Measurements from ENCODE around the gene IMMP2L.
"Not testable (repeated sequence)": the region's sequence is repeated elsewhere in the genome, so short reads cannot be mapped to it uniquely, and the experiment has no call there.

The IMMP2L gene

DNA sequence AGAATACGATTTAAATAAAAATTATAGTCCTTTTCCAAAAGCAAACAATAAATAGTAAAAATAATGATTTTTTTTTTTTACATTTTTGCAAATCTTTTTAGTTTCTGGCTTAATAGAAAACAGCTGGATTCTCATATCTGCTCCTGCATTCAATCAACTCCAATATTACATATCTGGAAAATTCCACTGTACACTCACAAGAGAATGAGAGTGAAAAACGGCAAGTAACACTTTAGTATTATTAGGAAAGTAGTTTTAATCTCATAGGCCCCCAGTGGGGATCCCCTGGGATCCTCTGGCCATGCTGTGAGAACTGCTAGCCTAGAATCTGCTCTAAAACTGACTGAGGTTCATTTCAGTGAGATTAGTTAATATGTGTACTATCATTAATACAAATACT lies 599.9 kb downstream of the IMMP2L start:
- in situ Hi-C loops (cut with HindIII; ENCODE audit: low sequenced_read_pairs): no loop called here

DNA sequence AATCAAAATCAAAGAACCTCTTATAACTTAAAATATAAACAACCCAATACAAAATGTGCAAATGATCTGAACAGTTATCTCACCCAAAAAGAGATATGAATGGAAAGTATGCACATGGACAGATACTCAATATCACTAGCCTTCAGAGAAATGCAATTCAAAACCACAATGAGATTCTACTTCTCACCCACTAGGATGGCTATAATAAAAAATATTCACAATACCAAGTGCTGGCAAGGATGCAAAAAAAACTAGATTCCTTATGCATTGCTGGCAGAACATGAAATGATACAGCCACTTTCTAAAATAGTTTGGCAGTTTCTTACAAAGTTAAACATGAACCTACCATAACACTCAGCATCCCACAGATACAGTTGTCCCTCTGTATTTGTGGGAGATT lies 601.5 kb downstream of the IMMP2L start:
- in situ Hi-C loops (cut with HindIII; ENCODE audit: low sequenced_read_pairs): no loop called here

DNA sequence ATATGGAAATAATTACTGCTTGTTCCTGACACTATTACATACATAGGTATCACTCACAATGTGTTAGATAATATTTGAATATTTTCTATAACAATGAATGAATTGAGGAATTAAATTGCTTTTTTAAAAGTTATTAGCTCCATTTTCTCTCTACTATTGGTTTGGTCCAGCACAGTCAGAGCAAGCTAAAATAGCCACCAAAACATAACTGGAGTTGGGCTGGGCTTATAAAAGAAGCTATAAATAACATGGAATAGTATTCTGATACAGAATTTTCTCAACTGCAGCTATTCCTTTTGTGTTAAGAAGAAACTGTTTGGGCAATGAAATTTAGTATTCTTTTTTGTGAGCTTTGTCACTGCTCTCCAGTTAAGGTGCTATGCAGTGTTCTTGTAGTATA lies 614.0 kb downstream of the IMMP2L start:
- in situ Hi-C loops (cut with HindIII; ENCODE audit: low sequenced_read_pairs): no loop called here

DNA sequence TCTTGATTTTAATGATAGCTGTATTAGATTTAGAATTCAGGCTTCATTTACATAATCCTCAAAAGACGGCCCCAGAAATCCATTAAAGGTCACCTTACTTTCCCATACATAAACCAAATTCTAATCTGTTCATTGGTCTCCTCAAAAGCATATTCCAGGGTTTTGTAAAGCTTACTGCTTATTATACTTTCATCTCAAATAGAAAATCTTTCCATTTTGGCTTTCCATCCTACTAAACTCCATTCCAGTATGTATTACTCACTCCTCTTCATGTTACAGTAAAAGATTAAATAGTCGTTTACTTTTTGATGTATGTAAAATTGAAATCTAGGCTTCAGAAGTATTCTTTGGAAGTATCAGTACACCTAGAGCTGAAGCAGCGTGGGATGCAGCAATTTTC lies 614.9 kb downstream of the IMMP2L start:
- in situ Hi-C loops (cut with HindIII; ENCODE audit: low sequenced_read_pairs): no loop called here

DNA sequence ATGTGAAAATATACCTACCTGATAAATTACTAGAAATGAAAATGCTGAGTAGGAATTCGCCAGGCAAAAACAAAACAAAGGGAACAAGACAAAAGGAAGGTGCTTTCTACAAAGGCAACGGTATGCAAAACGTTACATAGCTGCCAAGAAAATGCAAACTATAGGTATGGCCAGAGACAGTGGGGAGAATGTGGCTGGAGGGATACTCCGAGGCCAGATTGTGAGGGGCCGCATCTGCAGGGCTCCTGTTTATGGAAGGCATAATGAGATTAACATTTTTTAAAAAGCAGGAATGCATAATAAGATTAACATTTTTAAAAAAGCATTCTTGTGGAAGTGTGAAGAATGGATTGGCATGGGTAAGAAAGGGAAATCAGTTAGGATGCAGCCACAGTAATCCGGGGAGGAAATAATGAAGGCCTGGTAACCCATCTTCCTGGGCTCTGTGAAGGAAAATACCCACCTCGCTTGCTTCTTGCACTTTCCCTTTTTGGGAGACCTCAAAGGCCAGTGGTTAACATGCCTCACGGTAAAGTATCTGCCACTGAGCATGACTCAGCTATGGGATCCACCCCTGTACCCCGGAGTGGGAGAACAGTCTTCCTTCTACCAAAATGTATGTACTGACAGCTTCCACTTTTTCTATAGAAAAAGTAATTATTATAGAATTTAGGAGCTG lies 617.2 kb downstream of the IMMP2L start:
- in situ Hi-C loops (cut with HindIII; ENCODE audit: low sequenced_read_pairs): no loop called here

DNA sequence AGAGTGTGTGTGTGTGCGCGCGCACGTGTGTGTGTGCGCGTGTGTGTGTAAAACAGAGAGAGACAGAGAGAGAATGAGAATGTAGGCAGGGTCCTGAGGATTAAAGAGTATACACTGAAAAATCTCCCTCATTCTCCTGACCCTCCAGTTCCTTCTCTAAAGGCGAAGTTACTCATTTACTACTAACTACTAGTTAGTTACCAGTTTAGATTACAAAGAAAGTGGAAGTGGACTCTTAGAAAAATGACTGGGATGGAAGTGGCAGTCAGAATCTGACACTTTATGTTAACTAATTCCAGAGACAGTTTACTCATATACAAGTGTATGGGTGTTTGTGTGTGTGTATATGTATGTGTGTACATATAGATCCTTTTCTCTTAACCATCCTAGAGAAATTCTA lies 617.8 kb downstream of the IMMP2L start:
- in situ Hi-C loops (cut with HindIII; ENCODE audit: low sequenced_read_pairs): no loop called here

DNA sequence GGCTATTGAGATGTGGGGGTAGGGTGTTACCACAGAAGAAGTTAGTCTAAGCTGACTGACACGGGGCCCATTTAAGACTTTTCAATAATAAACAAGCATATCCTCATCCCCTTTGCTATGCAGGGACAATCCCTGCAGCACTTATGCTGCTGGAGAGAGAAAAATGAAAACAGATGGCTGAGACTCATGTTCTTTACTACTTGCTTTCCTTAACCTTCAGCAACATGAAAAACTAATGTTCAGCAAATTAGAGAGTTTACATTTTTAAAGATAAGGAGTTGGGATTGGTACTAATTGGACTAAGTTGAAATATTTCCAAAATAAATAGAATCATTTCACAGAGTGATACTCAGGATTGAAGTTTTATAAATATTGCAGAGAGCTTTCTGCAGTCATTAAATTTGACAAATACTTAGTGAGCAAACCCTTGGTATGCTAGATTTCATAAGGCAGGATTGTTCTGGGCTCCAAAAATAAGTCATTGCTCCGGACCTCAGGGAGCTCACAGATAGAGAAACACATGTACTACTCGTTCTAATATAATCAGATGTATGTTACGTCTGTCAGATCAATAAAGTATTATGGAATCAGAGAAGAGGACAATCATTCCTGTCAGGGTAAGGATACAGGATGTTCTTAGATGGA lies 618.5 kb downstream of the IMMP2L start:
- in situ Hi-C loops (cut with HindIII; ENCODE audit: low sequenced_read_pairs): no loop called here

DNA sequence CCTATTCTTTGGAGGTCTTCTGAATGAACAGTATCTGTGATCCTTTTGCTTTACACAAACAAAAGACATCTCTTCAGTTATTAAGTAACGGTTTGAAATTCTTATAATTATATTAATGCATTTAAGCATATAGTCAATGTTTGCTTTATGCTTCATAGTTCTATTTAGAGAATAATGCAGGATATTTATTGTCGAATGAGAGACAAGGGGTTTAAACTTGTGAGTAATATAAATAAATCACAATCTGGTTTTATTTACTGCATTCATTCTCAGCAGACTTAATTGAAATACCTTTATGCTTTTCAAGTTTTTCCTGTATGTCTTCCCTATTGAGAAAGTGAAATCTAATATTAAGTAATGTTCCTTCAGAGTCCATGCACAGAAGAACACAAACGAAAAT lies 620.9 kb downstream of the IMMP2L start:
- in situ Hi-C loops (cut with HindIII; ENCODE audit: low sequenced_read_pairs): no loop called here

DNA sequence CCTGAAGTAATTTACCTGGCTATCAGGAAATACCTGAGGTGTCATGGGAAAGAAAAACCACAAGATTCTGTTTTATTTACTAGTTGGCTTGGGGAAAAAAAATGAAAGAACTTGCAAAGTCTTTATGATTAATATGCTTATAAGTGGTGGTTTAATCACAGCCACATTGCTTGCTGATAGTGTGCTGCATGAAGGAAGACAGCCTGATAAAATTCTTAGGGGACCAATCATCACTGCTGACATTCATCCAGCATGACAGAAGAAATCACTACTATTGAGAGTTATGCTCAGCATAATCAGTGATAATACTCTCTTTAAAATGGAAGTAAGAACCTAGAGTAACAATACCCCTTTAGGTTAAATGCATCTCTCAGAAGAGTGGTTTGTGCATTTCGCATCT lies 621.5 kb downstream of the IMMP2L start:
- in situ Hi-C loops (cut with HindIII; ENCODE audit: low sequenced_read_pairs): no loop called here

DNA sequence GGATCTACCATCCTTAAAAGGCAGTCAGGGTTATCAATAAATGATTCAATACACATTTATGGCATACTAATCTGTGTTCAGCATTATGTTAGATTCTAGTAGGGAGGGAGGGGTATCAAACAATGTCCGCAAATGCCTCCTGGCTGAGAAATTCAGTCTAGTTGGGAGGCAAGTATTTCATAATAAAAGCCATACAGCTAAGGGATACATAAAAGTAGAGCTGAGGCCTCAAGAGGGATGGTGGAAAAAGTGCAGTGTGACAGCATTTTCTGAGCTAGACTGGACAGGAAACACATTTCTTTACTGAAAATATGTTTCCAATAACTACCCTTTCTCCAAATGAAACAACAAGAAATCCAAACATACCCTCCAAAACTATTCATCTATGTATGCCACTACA lies 624.1 kb downstream of the IMMP2L start:
- in situ Hi-C loops (cut with HindIII; ENCODE audit: low sequenced_read_pairs): no loop called here

DNA sequence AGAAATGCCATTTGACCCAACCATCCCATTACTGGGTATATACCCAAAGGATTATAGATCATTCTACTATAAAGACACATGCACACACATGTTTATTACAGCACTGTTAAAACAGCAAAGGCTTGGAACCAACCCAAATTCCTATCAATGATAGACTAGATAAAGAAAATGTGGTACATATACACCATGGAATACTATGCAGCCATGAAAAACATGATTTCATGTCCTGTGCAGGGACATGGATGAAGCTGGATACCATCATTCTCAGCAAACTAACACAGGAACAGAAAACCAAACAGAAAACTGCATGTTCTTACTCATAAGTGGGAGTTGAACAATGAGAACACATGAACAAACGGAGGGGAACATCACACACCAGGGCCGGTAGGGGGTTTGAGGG lies 625.6 kb downstream of the IMMP2L start:
- in situ Hi-C loops (cut with HindIII; ENCODE audit: low sequenced_read_pairs): not testable (repeated sequence)

DNA sequence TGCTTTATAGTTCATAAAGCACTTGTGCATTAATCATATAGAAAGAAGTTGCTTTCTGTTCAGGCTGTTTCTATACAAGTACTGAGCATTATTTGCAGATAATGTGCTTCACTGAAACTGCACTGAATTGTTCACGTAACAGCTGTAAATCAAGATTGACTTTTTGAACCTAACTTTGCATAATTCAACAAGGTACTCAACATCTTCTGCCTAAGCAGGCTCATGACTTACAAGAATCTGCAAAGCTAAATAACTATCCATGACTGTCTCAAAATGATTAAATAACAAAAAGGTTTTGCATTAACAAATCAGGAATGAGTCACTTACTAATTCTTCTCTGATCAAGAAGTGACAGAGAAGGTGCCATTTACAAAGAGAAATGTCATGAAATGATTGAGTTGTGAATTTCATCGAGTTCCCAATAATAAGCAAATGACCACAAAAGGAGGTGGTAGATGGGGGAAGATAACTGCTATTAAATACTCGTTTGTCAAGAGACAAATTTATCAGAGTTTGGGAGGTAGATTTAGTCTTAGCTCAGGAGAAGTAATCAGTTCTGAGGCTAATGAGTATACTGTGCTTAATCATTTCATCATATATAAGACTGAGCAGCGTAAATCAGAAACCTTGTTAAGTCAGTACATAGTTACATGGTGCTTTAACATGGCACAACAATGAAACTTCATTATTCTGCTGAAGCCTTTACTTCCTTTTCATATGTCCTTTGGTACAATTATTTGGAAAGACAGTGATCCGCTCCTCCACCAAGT lies 632.6 kb downstream of the IMMP2L start:
- in situ Hi-C loops (cut with HindIII; ENCODE audit: low sequenced_read_pairs): no loop called here

DNA sequence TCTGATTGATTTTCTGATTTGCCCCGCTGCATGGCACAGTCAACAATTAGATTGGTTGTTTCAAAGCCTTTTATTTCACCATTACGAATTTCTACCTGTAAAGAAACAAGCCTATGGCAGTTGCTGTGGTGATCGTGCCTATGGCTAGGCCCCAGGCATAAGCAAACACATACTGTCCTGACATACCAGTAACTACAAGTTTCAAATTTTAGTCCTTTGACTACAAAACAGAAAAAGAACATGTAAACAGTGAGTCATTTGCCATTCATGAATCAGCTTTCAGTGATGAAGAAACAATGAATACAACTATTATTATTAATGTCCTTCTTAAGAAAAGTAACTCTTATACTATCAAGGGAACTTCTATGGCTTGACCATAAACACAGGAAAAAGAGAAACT lies 639.4 kb downstream of the IMMP2L start:
- in situ Hi-C loops (cut with HindIII; ENCODE audit: low sequenced_read_pairs): no loop called here

DNA sequence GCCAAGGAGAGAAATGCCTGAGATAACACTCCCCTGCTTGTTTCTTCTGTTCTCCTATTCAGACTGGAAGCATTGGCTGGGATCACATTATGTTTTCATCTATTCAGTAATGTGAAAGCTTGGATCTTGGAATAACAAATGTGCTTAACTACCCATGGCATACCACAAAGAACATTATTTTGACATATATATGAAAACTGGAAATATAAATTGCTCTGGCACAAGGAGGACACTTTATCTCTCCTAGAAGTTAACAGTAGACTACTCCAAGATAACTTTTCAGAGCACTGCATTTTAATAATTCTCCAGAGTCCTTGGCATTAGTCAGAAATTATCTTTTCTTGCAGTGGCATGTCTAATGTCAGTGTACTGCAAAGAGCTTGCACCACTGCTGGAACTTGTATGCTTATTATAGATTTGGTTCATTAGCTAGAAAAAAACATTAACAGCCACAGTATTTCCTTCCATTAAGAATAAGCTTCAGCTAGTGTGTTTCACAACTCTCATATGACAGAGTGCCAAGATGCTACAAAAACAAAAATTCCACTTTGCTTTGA lies 640.6 kb downstream of the IMMP2L start:
- in situ Hi-C loops (cut with HindIII; ENCODE audit: low sequenced_read_pairs): no loop called here

DNA sequence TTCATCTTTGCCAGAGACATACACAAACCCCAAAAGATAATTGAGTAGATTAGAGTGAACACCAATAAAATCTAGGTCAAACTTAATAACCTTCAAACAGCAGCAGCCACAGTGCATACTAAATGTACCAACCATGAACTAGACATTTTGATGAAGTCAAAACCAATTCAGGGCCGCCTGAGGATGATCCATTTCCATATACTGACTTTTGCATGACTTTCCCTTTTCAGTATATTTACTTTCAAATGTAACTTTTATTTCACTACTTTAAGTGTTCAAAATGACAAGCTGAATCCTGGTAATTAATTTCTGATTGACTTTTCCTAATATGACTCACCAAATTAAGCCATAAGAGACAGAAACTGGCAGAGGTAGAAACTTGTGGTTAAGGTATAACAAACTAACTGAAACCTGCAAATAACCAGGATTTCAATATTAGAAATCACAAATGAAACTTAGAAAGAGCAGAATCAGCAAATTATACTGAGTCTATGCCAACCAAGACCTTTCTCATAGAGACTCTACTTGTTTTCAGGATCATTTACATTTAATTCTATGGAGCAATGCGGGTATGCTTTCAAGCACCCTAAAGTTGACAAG lies 643.2 kb downstream of the IMMP2L start:
- in situ Hi-C loops (cut with HindIII; ENCODE audit: low sequenced_read_pairs): no loop called here

DNA sequence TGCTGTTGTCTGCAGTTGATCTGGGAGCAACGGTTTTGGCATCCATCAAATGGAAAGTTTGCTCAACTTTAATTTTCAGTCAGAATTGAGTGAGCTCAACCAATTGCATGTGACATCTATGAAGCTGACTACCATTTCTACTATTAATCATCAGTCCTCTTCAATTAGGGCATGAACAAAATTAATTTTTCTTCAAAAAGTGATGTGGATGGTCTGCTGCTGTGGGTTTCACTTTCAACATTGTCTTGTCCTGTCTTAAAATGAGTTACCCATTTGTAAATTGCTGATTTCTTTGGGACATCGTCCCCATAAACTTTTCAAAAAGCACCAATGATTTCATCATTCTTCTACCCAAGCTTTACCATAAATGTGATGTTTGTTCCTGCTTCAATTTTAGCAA lies 648.0 kb downstream of the IMMP2L start:
- in situ Hi-C loops (cut with HindIII; ENCODE audit: low sequenced_read_pairs): no loop called here

DNA sequence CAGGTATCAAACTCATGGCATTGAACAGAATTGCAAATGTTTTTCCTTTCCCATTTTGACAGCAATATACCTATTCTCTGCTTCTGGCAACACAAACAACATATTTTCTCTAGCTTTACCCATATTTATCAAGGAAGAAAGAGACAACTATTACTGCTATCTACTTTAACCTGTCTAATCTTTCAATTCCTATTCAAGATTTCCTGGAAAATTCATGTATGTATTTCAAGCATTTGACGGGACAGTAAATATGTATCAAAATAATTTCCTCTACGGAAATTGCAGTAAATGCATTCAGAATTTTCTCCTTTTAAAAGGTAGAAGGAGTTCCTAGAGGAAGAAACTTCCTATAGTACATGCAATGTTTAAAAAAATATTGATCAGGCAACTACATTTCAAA lies 650.7 kb downstream of the IMMP2L start:
- in situ Hi-C loops (cut with HindIII; ENCODE audit: low sequenced_read_pairs): no loop called here

DNA sequence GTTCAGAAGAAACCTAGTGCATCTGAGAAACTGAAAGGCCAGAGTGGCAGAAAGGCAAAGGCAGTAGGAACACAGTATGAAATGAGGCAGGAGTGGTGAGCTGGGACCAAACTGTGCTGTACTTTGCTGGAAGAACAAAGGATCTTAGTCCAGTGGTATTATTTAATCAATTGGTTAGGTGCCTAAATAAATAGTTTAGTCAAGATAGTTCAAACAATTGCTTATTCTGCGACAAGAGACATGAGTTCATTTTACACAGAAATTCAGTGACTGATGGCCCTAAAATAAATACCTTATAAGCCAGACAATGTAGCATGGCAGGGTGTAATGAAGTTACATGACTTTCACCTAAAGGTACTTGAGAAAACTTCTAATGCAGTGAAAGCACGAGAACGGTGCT lies 653.2 kb downstream of the IMMP2L start:
- in situ Hi-C loops (cut with HindIII; ENCODE audit: low sequenced_read_pairs): no loop called here

DNA sequence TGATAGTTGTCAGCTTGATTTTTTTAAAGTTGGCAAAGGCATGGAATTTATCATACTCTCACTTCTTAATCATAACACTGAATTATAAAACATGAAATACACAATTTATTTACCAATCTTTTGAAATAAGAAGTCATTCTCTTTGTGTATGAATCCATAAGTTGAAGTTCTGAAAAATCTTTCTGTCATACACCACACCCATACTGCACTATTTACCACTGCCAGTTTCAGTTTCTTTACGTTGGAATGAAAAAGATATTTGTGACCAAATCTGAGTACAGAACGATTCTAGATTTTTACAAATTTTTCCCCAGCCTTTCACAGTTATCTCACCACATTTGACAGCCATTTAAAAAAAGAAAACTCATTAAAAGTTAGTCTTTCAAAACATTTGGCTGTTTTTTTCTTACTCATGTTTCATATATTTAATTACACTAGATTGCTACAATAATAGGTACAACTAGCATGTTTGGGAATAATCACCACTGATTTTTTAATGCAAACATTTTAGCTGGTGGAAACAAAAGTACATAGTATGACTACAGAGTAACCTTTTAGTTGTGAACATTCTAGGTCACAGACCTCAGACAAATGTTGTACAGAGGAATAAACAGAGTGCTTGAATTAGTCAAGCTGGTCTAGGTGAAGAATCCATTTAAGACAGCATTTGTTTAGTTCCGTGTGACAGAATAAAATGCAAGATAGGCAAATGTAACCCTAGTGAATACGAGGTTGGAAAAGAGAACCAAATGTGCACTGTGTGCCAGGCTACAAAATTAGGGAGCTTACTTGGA lies 656.3 kb downstream of the IMMP2L start:
- in situ Hi-C loops (cut with HindIII; ENCODE audit: low sequenced_read_pairs): no loop called here

DNA sequence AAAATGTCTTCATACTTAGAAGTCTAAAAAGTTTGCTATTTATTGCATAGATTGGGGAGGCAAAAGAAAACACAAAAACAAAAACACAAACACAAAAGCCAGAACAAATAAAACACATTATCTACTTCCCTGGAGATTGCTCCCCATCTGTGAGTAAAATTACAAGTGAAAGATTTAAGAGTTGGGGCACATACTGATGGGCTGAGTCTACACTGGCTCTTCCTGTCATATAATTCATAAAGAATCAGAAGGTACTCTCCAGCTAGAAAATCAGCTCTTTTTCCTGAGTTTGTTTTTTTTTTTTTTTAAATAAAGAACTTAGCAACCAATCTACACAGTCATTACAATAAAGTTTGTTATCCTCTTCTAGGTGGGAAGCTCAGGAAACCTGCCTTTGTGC lies 663.8 kb downstream of the IMMP2L start:
- in situ Hi-C loops (cut with HindIII; ENCODE audit: low sequenced_read_pairs): no loop called here

DNA sequence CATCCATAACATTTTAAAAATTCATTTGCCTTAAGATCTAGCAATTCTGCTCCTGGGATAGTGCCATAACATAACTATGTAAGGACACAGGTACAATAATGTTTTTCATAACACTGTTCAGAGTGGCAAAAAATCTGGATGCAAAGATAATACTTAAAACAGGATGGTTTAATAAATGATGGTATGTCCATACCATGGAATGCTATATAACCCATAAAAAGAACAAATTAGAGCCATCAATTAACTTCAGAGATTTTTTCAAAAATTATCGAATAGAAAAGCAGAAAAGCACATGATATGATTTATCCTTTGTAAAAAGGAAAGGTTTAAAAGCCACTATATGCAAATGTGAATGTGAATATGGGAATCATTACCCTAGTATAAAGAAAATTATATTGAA lies 664.8 kb downstream of the IMMP2L start:
- in situ Hi-C loops (cut with HindIII; ENCODE audit: low sequenced_read_pairs): no loop called here
